ENCODE measurements around the gene IGSF21.

DNA sequence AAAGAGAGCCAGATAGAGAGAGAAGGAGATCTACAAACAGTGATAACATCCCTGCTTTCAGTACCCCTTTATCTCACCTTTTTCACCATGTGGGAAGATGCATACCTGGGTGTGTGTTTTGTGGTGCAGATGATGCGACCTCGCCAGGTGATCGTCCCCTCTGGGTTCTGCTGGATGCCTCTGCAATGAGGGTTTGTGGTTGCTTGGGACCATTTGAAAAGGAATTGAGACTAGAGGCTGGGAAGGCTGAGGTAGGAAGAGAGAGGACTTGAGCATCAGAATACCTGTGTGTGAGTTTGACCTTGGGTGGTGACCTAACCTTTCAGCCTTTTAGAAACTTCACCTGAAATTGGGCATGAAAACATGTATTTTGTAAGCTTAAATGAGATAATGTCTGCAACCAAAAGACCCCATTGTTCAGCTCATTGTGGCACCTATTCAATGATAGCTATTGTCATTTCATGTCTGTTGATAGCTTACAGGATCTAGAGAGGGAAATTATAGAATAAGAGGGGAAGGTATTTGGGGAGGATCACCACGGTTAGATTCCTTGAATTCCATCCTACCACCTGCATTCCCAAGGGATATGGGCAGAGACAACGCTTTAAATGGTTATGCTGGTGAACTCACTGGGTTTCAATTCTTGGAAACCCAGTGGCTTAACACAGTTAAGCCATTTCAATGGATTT lies 125.7 kb downstream of the IGSF21 start:
- TF ChIP-seq CTCF (IDR thresholded peaks at IDR 0.05; ENCODE audit: low read depth, low read length) (no peak), EZH2phosphoT487 (IDR thresholded peaks at IDR 0.05; ENCODE audit: low read depth) (no peak)

All from OCI-LY3 (cell line).